GM21381 (cell line): ENCODE results near the gene GPR150.
"Not testable (repeated sequence)": the region's sequence is repeated elsewhere in the genome, so short reads cannot be mapped to it uniquely, and the experiment has no call there.

Source experiments
- ATAC-seq: cut with Tn5 transposase; IDR thresholded peaks from one replicate; pipeline ENCODE4 v1.9.1; 2021; ENCODE audit warnings: mild to moderate bottlenecking, moderate library complexity; ENCODE audit not compliant: unreplicated experiment

The GPR150 gene

GRCh38 chr5:95621839-95622629 is 2.1 kb downstream of the GPR150 start:
- no peak for ATAC-seq

- ATAC-seq: no peak
Measured at GRCh38 chr5:95623706-95624105, 3.8 kb downstream of the GPR150 start.

DNA sequence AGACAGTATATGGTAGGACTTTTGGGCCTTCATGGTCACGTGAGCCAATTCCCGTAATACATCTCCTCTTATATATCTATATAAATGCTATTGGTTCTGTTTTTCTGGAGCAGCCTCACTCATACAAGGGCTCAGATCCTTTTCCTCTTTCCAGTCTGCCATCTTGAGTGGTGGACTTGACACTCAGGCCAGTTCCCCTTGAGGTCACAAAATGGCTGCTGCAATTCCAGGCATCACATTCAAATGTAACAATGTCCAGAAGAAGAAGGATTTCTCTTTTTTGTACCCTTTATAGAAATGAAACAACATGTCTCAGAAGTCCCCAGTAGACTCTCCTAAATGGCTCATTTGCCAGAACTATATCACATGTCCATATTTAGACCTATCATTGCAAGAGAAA is 4.5 kb downstream of the GPR150 start:
- no peak for ATAC-seq

GRCh38 chr5:95626701-95627100 is 6.8 kb downstream of the GPR150 start:
- ATAC-seq: no peak

GRCh38 chr5:95627971-95628810 is 8.3 kb downstream of the GPR150 start:
- no peak for ATAC-seq

DNA sequence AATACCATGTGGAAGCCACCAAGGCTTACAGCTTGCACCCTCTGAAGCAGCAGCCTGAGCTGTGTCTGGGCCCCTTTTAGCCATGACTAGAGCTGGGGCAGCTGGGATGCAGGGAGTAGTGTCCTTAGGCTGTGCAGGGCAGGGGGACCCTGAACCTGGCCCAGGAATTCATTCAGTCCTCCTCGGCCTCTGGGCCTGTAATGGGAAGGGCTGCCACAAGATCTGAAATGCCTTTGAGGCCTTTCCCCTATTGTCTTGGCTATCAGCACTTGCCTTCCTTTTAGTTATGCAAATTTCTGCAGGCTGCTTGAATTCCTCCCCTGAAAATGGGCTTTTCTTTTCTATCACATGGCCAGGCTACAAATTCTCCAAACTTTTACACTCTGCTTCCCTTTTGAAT is 9.0 kb downstream of the GPR150 start:
- no peak for ATAC-seq

DNA sequence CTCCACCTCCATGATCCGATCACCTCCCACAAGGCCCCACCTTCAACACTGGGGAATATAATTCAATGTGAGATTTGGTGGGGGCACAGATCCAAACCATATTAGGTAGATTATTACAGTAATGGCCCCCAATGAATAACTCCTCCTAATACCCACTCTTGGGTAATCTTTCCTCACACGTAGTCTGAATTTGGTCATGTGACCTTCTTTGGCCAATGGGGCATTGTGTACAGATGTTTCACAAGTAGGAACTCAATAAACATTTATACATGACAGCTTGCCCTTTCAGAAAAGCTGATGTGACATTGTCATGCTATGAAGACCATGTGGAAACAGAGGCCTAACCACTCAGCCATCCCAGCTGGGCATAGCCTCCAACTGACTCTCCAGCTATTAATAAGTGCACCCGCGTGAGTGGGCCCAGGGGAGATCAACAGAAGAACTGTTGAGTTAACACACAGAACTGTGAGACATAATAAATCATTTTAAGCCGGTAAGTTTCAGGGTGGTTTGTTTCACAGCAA is 10.6 kb downstream of the GPR150 start:
- no peak for ATAC-seq

DNA sequence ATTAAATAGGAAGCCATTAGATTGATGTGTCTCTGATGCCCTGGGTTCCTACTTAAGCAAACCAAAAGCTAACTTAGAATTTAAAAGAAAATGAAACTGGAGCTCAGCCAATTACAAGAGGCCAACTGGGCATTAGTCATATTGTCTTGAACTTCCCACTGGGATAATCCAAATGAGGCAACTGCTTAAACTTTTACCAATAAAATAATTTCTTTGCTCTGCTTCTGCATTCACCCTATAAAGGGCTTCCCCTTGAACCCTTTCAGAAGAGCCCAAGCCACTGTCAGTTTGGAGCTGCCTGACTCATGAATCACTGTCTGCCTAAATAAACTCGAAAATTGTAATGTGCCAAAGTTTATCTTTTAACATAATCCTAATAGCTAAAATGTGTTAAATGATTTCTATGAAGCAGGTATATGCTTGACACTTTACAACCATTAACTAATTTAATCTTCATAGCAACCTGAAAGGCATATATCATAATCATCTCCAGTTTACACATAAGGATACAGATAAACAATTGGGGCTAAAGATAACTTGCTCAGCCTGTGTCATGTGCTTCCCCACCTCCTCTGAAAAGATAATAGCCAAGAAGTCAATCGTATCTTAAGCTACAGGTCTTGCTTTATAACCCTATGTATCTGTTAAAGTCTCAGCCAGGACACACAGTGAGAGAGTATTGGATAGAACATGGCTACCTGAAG is 11.5 kb downstream of the GPR150 start:
- no peak for ATAC-seq

- ATAC-seq: peak; percentile 84
Measured at GRCh38 chr5:95631991-95632675, 12.2 kb downstream of the GPR150 start.

DNA sequence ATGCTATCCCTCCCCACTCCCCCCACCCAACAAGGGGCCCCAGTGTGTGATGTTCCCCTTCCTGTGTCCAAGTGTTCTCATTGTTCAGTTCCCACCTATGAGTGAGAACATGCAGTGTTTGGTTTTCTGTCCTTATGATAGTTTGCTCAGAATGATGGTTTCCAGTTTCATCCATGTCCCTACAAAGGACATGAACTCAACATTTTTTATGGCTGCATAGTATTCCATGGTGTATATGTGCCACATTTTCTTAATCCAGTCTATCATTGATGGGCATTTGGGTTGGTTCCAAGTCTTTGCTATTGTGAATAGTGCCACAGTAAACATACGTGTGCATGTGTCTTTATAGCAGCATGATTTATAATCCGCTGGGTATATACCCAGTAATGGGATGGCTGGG is 13.1 kb downstream of the GPR150 start:
- not testable (repeated sequence) for ATAC-seq

DNA sequence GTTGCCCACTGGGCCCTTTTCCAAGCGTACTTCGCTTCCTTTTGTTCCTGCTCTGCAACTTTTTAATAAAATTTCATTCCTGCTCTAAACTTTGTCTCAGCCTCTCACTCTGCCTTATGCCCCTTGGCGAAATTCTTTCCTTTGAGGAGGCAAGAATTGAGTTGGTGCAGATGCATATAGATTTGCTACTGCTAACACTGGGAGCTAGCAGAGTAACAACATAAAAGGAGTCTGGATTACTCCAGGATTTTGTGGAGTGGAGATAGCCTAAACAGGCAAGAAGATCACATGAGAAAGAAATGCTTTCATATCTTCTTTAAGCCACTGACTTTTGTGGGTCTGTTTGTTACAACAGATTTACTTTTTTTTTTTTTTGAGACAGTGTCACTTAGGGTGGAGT is 13.8 kb downstream of the GPR150 start:
- ATAC-seq: no peak

GRCh38 chr5:95634081-95634480 is 14.2 kb downstream of the GPR150 start:
- no peak for ATAC-seq

DNA sequence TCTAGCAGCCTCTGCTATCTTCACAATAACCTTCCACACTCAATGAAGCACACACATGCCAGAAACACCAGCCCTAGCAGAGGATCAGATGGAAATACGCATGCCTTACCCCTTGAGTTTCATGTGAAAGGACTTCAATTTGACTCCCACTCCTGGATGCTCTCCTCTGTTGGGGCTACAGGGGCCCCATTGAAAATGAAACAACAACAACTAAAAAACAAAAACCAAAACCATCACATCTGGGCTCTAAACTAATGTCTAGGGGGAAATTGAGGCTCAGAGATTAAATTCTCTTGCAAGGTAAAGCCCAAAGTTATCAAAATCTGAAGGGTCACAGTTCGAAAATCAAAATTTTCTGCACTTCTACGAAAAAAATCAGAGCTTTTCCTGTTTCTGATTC is 18.7 kb downstream of the GPR150 start:
- no peak for ATAC-seq

- ATAC-seq: no peak
Measured at GRCh38 chr5:95641741-95642220, 21.9 kb downstream of the GPR150 start.

DNA sequence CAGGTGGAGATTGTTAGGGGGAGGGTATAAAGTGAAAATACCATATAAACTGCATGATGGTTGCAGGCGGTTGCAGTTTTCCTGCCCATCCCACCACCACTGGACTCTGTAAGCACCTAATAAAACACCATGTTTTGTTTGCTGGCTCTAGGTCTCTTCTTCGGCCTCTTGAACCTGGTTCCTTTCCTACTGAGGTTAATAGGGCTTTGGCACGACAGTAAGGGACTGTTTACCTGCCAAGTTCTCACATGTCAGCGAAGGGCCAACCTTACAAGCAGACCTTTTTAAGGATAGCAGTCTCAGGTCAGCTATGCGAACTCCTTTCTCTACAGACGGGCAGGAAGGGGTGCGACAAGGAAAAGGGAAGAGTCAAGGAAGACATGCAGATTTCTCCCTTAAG is 23.3 kb downstream of the GPR150 start:
- ATAC-seq: no peak

GRCh38 chr5:95644351-95645042 is 24.6 kb downstream of the GPR150 start:
- ATAC-seq: peak; percentile 39

- not testable (repeated sequence) for ATAC-seq
Measured at GRCh38 chr5:95646226-95646568, 26.3 kb downstream of the GPR150 start.

- peak; percentile 97 for ATAC-seq
Measured at GRCh38 chr5:95646569-95647431, 26.9 kb downstream of the GPR150 start, which contains the start of gene RFESD. RFESD (plus strand) TSS chr5:95646777; CDS start chr5:95652272, 5,495 bp downstream.
